Posterior cingulate gyrus (tissue), 11 donors: Measurements from ENCODE around the gene NDUFS2.

Experiments
- DNase-seq, 10 donors: peaks; one replicate each; pipeline versions ENCODE4 v3.0.0 to v3.0.0-alpha.2; 2020 to 2021; ENCODE audit warnings: mixed read lengths in 3 of 10
- intact Hi-C: fragments of 100-400 bp; cut with DNase I; formaldehyde crosslinking; loops from one replicate; pipeline ENCODE4 v1.15.1; 2023

NDUFS2 gene

DNA sequence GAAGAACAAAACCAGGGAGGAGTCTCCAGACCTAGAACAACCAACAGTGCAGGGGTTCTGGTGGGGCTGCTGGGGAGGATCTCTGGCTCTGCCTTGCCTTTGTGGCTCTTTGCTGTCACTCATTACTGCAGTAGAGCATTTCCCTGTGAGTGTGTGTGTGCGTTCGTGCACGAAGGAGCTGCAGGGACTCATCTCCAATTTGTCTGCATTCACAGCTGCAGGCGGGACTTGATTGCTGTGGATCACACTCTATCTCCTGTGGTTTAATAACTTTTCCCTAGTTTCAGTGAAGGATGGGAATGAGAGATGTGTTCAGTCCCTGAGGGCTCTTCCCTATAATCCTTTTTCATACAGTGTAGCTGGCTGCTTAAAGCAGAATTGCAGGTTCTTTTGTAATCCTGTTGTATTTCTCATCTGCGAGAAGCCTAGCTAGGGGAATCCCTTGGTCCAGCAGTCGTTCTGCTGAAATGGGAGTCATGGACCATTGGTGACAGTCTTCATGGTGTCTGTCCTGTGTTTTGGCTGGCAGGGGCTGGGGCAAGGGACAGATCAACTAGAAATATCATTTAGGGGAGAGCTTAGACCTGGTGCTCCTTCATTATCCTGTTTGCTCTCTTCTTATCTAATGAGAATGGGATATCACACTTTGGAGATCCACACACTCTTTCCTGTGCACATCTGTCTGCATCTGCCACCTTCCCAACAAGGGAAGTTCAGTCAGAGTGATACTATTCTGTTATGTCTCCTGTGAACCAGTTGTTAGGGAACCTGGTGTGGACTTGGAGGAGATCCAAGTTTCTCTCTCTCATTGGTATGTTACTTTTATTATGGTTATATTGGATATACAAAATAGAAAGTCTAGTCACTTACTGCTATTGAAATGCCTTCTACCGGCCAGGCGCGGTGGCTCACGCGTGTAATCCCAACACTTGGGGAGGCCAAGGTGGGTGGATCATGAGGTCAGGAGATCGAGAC lies 59.4 kb downstream of the NDUFS2 start:
- peak in 3 of 10 donors; percentile 8 to 28 (median 11) for DNase-seq
- intact Hi-C loops: no loop called here
